Adrenal gland (tissue), 12 donors: Measurements from ENCODE around the gene XIRP2. TPM values are rescaled to one million over a fixed set of nuclear protein-coding genes. Genes with fewer than 3 reads are reported as not detected.

Source experiments
- DNase-seq, 7 donors: peaks; one replicate each; pipeline ENCODE4 v3.0.0-alpha.2; 2019 to 2020
- H3K27ac ChIP-seq, 5 donors: fragments of 200-600 bp; sonication (generic) in 4 of 5; 1 replicate in 3 of 5; 2 replicates in 2 of 5; pipeline versions ENCODE4 v1.5.1 to v1.8.0; 2016 to 2020; ENCODE audit warnings: mild to moderate bottlenecking in 1 of 5
- H3K27me3 ChIP-seq: fragments of 200-600 bp; 2 replicates; pipeline ENCODE4 v1.8.0; 2021
- H3K36me3 ChIP-seq, 2 donors: fragments of 200-600 bp; replicated peaks in 1 of 2; 1 replicate in 1 of 2; 2 replicates in 1 of 2; pipeline versions ENCODE4 v1.5.1 to v1.8.0; 2018 to 2022
- H3K4me1 ChIP-seq, 2 donors: fragments of 200-600 bp; replicated peaks in 1 of 2; 1 replicate in 1 of 2; 2 replicates in 1 of 2; pipeline versions ENCODE4 v1.5.1 to v1.8.0; 2018 to 2021
- H3K4me3 ChIP-seq, 4 donors: fragments of 200-600 bp; sonication (generic) in 3 of 4; one replicate each; pipeline ENCODE4 v1.5.1; 2016 to 2018
- H3K9me3 ChIP-seq, 3 donors: fragments of 200-600 bp; sonication (generic) in 1 of 3; replicated peaks in 1 of 3; 1 replicate in 2 of 3; 2 replicates in 1 of 3; pipeline versions ENCODE4 v1.5.1 to v1.8.0; 2016 to 2021
- POLR2A ChIP-seq, 2 donors: fragments of 450-650 bp; IDR thresholded peaks; one replicate each; pipeline ENCODE4 v1.6.1; 2017; ENCODE audit warnings: antibody characterized with exemption in 2 of 2, mild to moderate bottlenecking in 2 of 2, moderate library complexity in 1 of 2
- WGBS, 4 donors: extraction: QIAGEN DNeasy Blood & Tissue Kit in 2 of 4; methylation state at CpG; one replicate each; pipeline versions ENCODE4 v1.1.5 to v1.1.7; 2013 to 2017; 5-methylcytosine and 5-hydroxymethylcytosine counted together
- intact Hi-C, 2 donors: fragments of 100-400 bp; cut with DNase I; formaldehyde crosslinking; loops; one replicate each; pipeline versions ENCODE4 v1.14.1 to v1.15.0; 2022 to 2023
- polyA plus RNA-seq, 3 donors: library from polyadenylated mRNA; stranded (reverse); fragments of 200-250 nt in 2 of 3; fragments of 350-450 nt in 1 of 3; fragmentation: Illumina TruSeq in 1 of 3; extraction: RNeasy Lipid Tissue Mini Kit (QIAGEN cat#74804) in 1 of 3; gene quantifications; one replicate each; pipeline ENCODE4 v1.2.3, GENCODE V29; 2013 to 2014
- total RNA-seq, 9 donors: library from RNA; depleted of rRNA in 4 of 9; stranded (reverse); fragments of >200 nt in 4 of 9; fragments of 120-200 nt in 1 of 9; fragmentation: NEBNext Ultra II Directional in 1 of 9; extraction: Animal tissue kit (Norgen Biotek cat#: 25700) in 1 of 9; gene quantifications; one replicate each; pipeline versions ENCODE4 v1.1.0 to v1.2.4, GENCODE V29; 2013 to 2023
- TF ChIP-seq, protein P1 (sequence below), 6 experiments: fragments of 450-650 bp in 4 of 6; fragments of 200-600 bp in 2 of 6; sonication (generic) in 1 of 6; IDR thresholded peaks; 1 replicate in 5 of 6; 2 replicates in 1 of 6; pipeline versions ENCODE4 v1.5.1 to v1.8.0; 2016 to 2021; ENCODE audit warnings: antibody characterized with exemption in 6 of 6, mild to moderate bottlenecking in 2 of 6, moderate library complexity in 1 of 6
- donor health status: healthy with polysubstance abuse.
- donor health status: Bipolar disorder and iron deficiency.
- donor health status: DM: yes; HTN: yes; CAD: no.
- donor health status: DM: no; HTN: no; CAD: no.
- donor health status: DM: no; HTN: no; CAD: no.
- donor health status: DM: yes; HTN: yes; CAD: no.

XIRP2 gene
- total and polyA plus RNA-seq, 12 donors = 0.06 to 1.3 (median 0.17) TPM; not detected in 7

DNA sequence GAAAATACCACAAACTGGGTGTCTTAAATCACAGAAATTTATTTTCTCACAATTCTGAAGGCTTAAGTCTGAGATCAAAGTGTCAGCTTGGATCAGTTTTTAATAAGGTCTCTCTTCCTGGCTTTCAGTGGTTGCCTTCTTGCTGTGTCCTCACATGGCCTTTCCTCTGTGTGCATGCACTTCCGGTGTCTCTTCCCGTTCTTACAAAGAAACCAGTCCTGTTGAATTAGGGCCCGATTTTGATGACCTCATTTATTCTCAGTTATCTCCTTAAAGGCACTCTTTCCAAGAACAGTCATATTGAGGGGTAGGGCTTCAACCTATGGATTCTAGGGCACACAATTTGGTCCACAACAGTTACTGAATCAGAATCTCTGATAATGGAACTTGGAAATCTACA lies 5.4 kb upstream of the XIRP2 start:
- H3K9me3 ChIP-seq = no peaks in the 10 kb centered on the region
- H3K36me3 ChIP-seq = no peaks in the 10 kb centered on the region
- no peaks in the 10 kb centered on the region for H3K27me3 ChIP-seq
- peak in 1 of 7 donors; percentile 1 for DNase-seq
- H3K4me3 ChIP-seq = no peak overlapping the region
- intact Hi-C loops = no loop called here
- H3K4me1 ChIP-seq = no peaks in the 10 kb centered on the region
- 64 to 70% (median 66%) methylated on average over 3 of the region's 3 CpGs for WGBS, 4 donors
- TF ChIP-seq, protein P1, sequence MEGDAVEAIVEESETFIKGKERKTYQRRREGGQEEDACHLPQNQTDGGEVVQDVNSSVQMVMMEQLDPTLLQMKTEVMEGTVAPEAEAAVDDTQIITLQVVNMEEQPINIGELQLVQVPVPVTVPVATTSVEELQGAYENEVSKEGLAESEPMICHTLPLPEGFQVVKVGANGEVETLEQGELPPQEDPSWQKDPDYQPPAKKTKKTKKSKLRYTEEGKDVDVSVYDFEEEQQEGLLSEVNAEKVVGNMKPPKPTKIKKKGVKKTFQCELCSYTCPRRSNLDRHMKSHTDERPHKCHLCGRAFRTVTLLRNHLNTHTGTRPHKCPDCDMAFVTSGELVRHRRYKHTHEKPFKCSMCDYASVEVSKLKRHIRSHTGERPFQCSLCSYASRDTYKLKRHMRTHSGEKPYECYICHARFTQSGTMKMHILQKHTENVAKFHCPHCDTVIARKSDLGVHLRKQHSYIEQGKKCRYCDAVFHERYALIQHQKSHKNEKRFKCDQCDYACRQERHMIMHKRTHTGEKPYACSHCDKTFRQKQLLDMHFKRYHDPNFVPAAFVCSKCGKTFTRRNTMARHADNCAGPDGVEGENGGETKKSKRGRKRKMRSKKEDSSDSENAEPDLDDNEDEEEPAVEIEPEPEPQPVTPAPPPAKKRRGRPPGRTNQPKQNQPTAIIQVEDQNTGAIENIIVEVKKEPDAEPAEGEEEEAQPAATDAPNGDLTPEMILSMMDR (IDR thresholded peaks at IDR 0.05) = no peak
- no peak for TF ChIP-seq POLR2A (IDR thresholded peaks at IDR 0.05)
- no peak overlapping the region for H3K27ac ChIP-seq

DNA sequence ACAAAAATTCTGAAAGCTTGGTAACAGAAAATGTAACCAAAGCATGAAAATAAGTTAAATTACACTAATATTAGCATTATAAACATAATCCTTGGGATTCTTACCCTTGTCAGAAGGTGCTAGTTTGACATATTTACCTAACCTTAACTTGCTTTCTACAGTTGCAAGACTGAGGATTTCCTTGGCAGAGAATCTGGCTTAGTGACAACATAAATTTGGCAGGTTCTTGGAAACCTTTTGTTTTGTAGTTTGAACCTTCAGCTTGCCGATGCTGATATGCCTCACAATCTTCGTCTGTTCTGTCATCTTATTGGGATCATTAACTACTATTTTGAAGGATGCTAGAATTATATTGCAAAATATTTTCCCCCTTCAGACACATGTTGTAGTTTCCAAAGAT lies 3.4 kb downstream of the XIRP2 start:
- no peak for TF ChIP-seq POLR2A (IDR thresholded peaks at IDR 0.05)
- TF ChIP-seq, protein P1 (IDR thresholded peaks at IDR 0.05) = no peak
- Histone ChIP-seq H3K4me1 (no peaks in the 10 kb centered on the region), H3K36me3 (no peaks in the 10 kb centered on the region), H3K4me3 (no peak overlapping the region), H3K27me3 (no peaks in the 10 kb centered on the region), H3K27ac (no peak overlapping the region), H3K9me3 (no peaks in the 10 kb centered on the region)
- intact Hi-C loops = no loop called here
- WGBS, 4 donors = 8 to 22% (median 13%) methylated on average over 2 of the region's 2 CpGs
- no peak for DNase-seq

DNA sequence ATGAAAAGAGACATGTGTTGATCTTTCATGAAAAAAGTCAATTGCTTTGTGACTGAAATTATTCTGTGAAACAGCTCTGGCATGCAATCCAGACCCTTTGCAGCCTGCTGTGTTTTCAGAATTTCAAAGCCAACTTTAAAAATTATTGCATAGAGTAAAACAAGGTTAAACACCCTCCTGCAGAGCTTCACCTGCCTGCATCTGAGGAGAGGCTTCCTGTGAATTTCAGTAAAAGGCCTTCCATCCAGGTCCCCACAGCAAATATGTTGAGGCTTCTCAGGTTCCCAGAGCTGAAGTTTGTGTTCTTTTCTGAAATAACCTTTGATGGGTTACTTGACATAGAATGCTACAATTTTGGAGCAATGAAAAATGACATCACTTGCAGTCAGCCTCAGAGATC lies 4.1 kb downstream of the XIRP2 start:
- DNase-seq = no peak
- Histone ChIP-seq H3K4me1 (no peaks in the 10 kb centered on the region), H3K36me3 (no peaks in the 10 kb centered on the region), H3K27ac (no peak overlapping the region), H3K9me3 (no peaks in the 10 kb centered on the region), H3K27me3 (no peaks in the 10 kb centered on the region), H3K4me3 (no peak overlapping the region)
- TF ChIP-seq, protein P1 (IDR thresholded peaks at IDR 0.05) = no peak
- no peak for TF ChIP-seq POLR2A (IDR thresholded peaks at IDR 0.05)
- intact Hi-C loops = no loop called here

DNA sequence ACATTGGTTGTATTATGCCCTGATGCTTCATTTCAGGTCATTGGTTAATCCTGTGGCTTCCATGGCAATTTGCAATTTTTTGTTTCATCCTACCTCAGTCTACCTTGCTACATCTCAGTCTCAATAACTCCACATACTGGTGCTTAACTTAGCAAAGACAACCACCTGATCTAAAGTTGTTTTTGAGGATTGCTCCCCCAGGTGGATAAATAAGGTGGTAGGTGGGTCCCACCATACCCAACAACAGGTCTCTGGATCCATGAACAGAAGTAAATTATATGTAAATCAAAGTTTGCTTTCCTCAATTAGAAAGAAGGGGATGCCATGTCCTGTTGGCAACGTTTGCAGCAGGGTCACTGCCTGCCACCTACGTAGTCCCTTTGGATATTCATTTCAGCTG lies 7.0 kb downstream of the XIRP2 start:
- intact Hi-C loops = no loop called here
- WGBS, 4 donors = 56 to 72% (median 63%) methylated on average over 2 of the region's 2 CpGs
- H3K9me3 ChIP-seq = no peaks in the 10 kb centered on the region
- no peaks in the 10 kb centered on the region for H3K4me1 ChIP-seq
- no peak for TF ChIP-seq POLR2A (IDR thresholded peaks at IDR 0.05)
- TF ChIP-seq, protein P1 (IDR thresholded peaks at IDR 0.05) = no peak
- no peak overlapping the region for H3K4me3 ChIP-seq
- no peak for DNase-seq
- no peaks in the 10 kb centered on the region for H3K27me3 ChIP-seq
- no peaks in the 10 kb centered on the region for H3K36me3 ChIP-seq
- H3K27ac ChIP-seq = no peak overlapping the region
